Activated CD4-positive, CD25-positive, alpha-beta regulatory T cell treated with anti-CD3 and anti-CD28 coated beads, Interleukin-2, amount 50 U/mL, for 16 hours (primary cell): ENCODE measurements around the gene JAG1.

Experiments used
- DNase-seq: peaks from one replicate; pipeline ENCODE4 v3.0.0-alpha.2; 2020; ENCODE audit warnings: low read depth, low spot score

JAG1 gene

GRCh38 chr20:10699941-10700340 is 26.1 kb upstream of the JAG1 start:
- no peak for DNase-seq

GRCh38 chr20:10699489-10699888 is 25.7 kb upstream of the JAG1 start:
- no peak for DNase-seq

GRCh38 chr20:10696650-10697049 is 22.9 kb upstream of the JAG1 start:
- no peak for DNase-seq

- DNase-seq = no peak
These were observed 15.6 kb upstream of the JAG1 start for GRCh38 chr20:10689385-10689784.

GRCh38 chr20:10687895-10688294 is 14.1 kb upstream of the JAG1 start:
- no peak for DNase-seq

- DNase-seq = no peak
These were observed 12.7 kb upstream of the JAG1 start for GRCh38 chr20:10686356-10687133.

GRCh38 chr20:10683537-10683936 is 9.7 kb upstream of the JAG1 start:
- no peak for DNase-seq

- no peak for DNase-seq
These were observed 9.1 kb upstream of the JAG1 start for GRCh38 chr20:10682939-10683338.

GRCh38 chr20:10681494-10681893 is 7.7 kb upstream of the JAG1 start:
- no peak for DNase-seq

- no peak for DNase-seq
These were observed 6.8 kb upstream of the JAG1 start for GRCh38 chr20:10680571-10680970.

GRCh38 chr20:10679269-10679668 is 5.5 kb upstream of the JAG1 start:
- no peak for DNase-seq

GRCh38 chr20:10676518-10676917 is 2.7 kb upstream of the JAG1 start:
- no peak for DNase-seq

GRCh38 chr20:10675450-10675848 is 1.6 kb upstream of the JAG1 start:
- no peak for DNase-seq

GRCh38 chr20:10674684-10675449 is 1.1 kb upstream of the JAG1 start:
- no peak for DNase-seq

- DNase-seq = no peak
These were observed 490 bp downstream of the JAG1 start for GRCh38 chr20:10673176-10673841.

- DNase-seq = no peak
These were observed 1.1 kb downstream of the JAG1 start for GRCh38 chr20:10672624-10673127.

GRCh38 chr20:10671919-10672623 is 1.7 kb downstream of the JAG1 start:
- DNase-seq = no peak

- no peak for DNase-seq
These were observed 2.4 kb downstream of the JAG1 start for GRCh38 chr20:10671221-10671918.

- no peak for DNase-seq
These were observed 3.1 kb downstream of the JAG1 start for GRCh38 chr20:10670501-10671220.

- DNase-seq = no peak
These were observed 3.9 kb downstream of the JAG1 start for GRCh38 chr20:10669843-10670446.
